K562 (cell line): ENCODE measurements around the gene ZFAND3.

Source experiments
- CBX5 ChIP-seq: IDR thresholded peaks from 2 replicates; pipeline ENCODE4 v1.6.1; 2014; ENCODE audit warnings: low read depth, borderline replicate concordance
- EZH2 ChIP-seq: IDR thresholded peaks from 2 replicates; pipeline ENCODE4 v1.6.1; 2012; ENCODE audit warnings: low read depth, mild to moderate bottlenecking, inconsistent platforms, low read length, borderline replicate concordance
- FOXM1 ChIP-seq, 2 experiments: fragments of 450-650 bp in 1 of 2; sonication (generic) in 1 of 2; formaldehyde crosslinking in 1 of 2; IDR thresholded peaks; 2 replicates each; pipeline versions ENCODE4 v1.6.1 to v1.9.0; 2017 to 2022; ENCODE audit warnings: low read depth in 2 of 2, mild to moderate bottlenecking in 2 of 2, missing genetic modification reagents in 1 of 2, moderate library complexity in 1 of 2
- RBM39 ChIP-seq: fragments of 200-400 bp; formaldehyde crosslinking; optimal IDR thresholded peaks from 2 replicates; pipeline ENCODE3; 2018; ENCODE audit warnings: low read depth, low read length
- SIRT6 ChIP-seq: IDR thresholded peaks from one replicate; pipeline ENCODE4 v1.6.1; 2012; ENCODE audit warnings: low read depth, mild to moderate bottlenecking, control low read depth, inconsistent platforms, low read length, moderate library complexity
- TAL1 ChIP-seq: fragments of 450-650 bp; IDR thresholded peaks from 2 replicates; pipeline ENCODE4 v1.6.1; 2016; ENCODE audit warnings: mild to moderate bottlenecking
- TBP ChIP-seq: optimal IDR thresholded peaks from 2 replicates; pipeline ENCODE3; 2011; ENCODE audit warnings: low read depth, low read length, improper control_type of control experiment
- TF ChIP-seq, protein P1 (sequence below): sonication (generic); formaldehyde crosslinking; IDR thresholded peaks from 2 replicates; pipeline ENCODE4 v1.8.1; 2022; ENCODE audit warnings: missing genetic modification reagents
- TF ChIP-seq, protein P2 (sequence below), 3 experiments: IDR thresholded peaks in 2 of 3; conservative IDR thresholded peaks in 1 of 3; 2 replicates each; pipeline ENCODE4 v1.5.1; 2011 to 2012; ENCODE audit warnings: low read length in 3 of 3, mild to moderate bottlenecking in 3 of 3, control low read depth in 2 of 3, improper control_type of control experiment in 1 of 3, inconsistent platforms in 1 of 3, low read depth in 1 of 3, mixed read lengths in 1 of 3, moderate library complexity in 1 of 3; ENCODE audit not compliant: insufficient read depth in 2 of 3
- TF ChIP-seq, protein P3 (sequence below): sonication (generic); formaldehyde crosslinking; IDR thresholded peaks from 2 replicates; pipeline ENCODE4 v1.8.0; 2022; ENCODE audit warnings: mild to moderate bottlenecking, low read depth, missing genetic modification reagents
- TF ChIP-seq, protein P4 (sequence below), 2 experiments: IDR thresholded peaks; 2 replicates each; pipeline ENCODE4 v1.6.1; 2011; ENCODE audit warnings: borderline replicate concordance in 1 of 2, control low read depth in 1 of 2, low read depth in 1 of 2, low read length in 1 of 2, mild to moderate bottlenecking in 1 of 2, mixed read lengths in 1 of 2, moderate library complexity in 1 of 2; ENCODE audit not compliant: insufficient read depth in 1 of 2, insufficient read length in 1 of 2, poor library complexity in 1 of 2, severe bottlenecking in 1 of 2; ENCODE audit errors: extremely low read depth in 1 of 2
- TF ChIP-seq, protein P5 (sequence below), 2 experiments: fragments of 450-650 bp in 1 of 2; sonication (generic) in 1 of 2; formaldehyde crosslinking in 1 of 2; IDR thresholded peaks; 2 replicates each; pipeline versions ENCODE4 v1.7.1 to v1.9.0; 2016 to 2022; ENCODE audit warnings: inconsistent platforms in 1 of 2, mild to moderate bottlenecking in 1 of 2, missing genetic modification reagents in 1 of 2
- TF ChIP-seq, protein P6 (sequence below): conservative IDR thresholded peaks from 2 replicates; pipeline ENCODE4 v1.6.1; 2011; ENCODE audit warnings: low read depth, mild to moderate bottlenecking, low read length; ENCODE audit not compliant: control insufficient read depth

DNA sequence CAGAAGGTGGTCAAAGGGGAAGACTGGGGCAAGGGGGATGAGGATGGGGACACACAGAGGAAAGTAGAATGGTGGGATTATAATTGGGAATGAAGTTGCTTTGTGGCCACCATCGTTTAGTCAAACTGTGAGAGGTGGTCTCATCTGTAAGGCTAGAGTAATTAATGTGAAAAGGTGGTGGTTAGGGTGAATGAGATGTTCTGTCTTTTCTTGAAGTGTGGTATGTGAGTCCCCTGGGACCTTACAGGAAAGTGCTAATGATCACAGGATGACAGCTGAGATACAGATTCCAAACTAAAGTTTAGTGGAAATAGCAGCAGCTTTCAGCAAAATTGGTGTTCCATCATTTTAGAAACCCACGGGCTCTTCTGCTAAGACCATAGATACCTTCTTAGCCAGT lies 10.7 kb downstream of the ZFAND3 start:
- TF ChIP-seq, protein P1, sequence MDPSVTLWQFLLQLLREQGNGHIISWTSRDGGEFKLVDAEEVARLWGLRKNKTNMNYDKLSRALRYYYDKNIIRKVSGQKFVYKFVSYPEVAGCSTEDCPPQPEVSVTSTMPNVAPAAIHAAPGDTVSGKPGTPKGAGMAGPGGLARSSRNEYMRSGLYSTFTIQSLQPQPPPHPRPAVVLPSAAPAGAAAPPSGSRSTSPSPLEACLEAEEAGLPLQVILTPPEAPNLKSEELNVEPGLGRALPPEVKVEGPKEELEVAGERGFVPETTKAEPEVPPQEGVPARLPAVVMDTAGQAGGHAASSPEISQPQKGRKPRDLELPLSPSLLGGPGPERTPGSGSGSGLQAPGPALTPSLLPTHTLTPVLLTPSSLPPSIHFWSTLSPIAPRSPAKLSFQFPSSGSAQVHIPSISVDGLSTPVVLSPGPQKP (CRISPR knock-in tag) = no peak
- no peak for TF ChIP-seq RBM39
- no peak for TF ChIP-seq FOXM1 (IDR thresholded peaks at IDR 0.05; ENCODE audit: low read depth)
- TF ChIP-seq FOXM1 (CRISPR knock-in tag; IDR thresholded peaks at IDR 0.05; ENCODE audit: low read depth) = no peak
- TF ChIP-seq, protein P2, sequence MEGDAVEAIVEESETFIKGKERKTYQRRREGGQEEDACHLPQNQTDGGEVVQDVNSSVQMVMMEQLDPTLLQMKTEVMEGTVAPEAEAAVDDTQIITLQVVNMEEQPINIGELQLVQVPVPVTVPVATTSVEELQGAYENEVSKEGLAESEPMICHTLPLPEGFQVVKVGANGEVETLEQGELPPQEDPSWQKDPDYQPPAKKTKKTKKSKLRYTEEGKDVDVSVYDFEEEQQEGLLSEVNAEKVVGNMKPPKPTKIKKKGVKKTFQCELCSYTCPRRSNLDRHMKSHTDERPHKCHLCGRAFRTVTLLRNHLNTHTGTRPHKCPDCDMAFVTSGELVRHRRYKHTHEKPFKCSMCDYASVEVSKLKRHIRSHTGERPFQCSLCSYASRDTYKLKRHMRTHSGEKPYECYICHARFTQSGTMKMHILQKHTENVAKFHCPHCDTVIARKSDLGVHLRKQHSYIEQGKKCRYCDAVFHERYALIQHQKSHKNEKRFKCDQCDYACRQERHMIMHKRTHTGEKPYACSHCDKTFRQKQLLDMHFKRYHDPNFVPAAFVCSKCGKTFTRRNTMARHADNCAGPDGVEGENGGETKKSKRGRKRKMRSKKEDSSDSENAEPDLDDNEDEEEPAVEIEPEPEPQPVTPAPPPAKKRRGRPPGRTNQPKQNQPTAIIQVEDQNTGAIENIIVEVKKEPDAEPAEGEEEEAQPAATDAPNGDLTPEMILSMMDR (IDR thresholded peaks at IDR 0.05 in 2 of 3, conservative IDR thresholded peaks at IDR 0.05 in 1 of 3; ENCODE audit: insufficient read depth in 2 of 3, low read depth in 1 of 3, low read length in 3 of 3) = no peak
- TF ChIP-seq, protein P3, sequence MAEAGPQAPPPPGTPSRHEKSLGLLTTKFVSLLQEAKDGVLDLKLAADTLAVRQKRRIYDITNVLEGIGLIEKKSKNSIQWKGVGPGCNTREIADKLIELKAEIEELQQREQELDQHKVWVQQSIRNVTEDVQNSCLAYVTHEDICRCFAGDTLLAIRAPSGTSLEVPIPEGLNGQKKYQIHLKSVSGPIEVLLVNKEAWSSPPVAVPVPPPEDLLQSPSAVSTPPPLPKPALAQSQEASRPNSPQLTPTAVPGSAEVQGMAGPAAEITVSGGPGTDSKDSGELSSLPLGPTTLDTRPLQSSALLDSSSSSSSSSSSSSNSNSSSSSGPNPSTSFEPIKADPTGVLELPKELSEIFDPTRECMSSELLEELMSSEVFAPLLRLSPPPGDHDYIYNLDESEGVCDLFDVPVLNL (CRISPR knock-in tag) = no peak
- TF ChIP-seq, protein P4, sequence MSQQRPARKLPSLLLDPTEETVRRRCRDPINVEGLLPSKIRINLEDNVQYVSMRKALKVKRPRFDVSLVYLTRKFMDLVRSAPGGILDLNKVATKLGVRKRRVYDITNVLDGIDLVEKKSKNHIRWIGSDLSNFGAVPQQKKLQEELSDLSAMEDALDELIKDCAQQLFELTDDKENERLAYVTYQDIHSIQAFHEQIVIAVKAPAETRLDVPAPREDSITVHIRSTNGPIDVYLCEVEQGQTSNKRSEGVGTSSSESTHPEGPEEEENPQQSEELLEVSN (IDR thresholded peaks at IDR 0.05; ENCODE audit: borderline replicate concordance in 1 of 2, extremely low read depth in 1 of 2, insufficient read depth in 1 of 2, insufficient read length in 1 of 2, low read depth in 1 of 2, low read length in 1 of 2, poor library complexity in 1 of 2, severe bottlenecking in 1 of 2) = no peak
- TF ChIP-seq, protein P5, sequence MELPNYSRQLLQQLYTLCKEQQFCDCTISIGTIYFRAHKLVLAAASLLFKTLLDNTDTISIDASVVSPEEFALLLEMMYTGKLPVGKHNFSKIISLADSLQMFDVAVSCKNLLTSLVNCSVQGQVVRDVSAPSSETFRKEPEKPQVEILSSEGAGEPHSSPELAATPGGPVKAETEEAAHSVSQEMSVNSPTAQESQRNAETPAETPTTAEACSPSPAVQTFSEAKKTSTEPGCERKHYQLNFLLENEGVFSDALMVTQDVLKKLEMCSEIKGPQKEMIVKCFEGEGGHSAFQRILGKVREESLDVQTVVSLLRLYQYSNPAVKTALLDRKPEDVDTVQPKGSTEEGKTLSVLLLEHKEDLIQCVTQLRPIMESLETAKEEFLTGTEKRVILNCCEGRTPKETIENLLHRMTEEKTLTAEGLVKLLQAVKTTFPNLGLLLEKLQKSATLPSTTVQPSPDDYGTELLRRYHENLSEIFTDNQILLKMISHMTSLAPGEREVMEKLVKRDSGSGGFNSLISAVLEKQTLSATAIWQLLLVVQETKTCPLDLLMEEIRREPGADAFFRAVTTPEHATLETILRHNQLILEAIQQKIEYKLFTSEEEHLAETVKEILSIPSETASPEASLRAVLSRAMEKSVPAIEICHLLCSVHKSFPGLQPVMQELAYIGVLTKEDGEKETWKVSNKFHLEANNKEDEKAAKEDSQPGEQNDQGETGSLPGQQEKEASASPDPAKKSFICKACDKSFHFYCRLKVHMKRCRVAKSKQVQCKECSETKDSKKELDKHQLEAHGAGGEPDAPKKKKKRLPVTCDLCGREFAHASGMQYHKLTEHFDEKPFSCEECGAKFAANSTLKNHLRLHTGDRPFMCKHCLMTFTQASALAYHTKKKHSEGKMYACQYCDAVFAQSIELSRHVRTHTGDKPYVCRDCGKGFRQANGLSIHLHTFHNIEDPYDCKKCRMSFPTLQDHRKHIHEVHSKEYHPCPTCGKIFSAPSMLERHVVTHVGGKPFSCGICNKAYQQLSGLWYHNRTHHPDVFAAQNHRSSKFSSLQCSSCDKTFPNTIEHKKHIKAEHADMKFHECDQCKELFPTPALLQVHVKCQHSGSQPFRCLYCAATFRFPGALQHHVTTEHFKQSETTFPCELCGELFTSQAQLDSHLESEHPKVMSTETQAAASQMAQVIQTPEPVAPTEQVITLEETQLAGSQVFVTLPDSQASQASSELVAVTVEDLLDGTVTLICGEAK (IDR thresholded peaks at IDR 0.05) = no peak
- TF ChIP-seq, protein P5 (CRISPR knock-in tag; IDR thresholded peaks at IDR 0.05) = no peak
- TF ChIP-seq TBP = no peak
- no peak for TF ChIP-seq SIRT6
- TF ChIP-seq, protein P6, sequence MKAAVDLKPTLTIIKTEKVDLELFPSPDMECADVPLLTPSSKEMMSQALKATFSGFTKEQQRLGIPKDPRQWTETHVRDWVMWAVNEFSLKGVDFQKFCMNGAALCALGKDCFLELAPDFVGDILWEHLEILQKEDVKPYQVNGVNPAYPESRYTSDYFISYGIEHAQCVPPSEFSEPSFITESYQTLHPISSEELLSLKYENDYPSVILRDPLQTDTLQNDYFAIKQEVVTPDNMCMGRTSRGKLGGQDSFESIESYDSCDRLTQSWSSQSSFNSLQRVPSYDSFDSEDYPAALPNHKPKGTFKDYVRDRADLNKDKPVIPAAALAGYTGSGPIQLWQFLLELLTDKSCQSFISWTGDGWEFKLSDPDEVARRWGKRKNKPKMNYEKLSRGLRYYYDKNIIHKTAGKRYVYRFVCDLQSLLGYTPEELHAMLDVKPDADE = no peak
- no peak for TF ChIP-seq TAL1
- no peak for TF ChIP-seq CBX5
- TF ChIP-seq EZH2 = no peak
